ENCODE results near the gene CYP2J2.

Gene CYP2J2

GRCh38 chr1:59947047-59947938, 20.7 kb upstream of the CYP2J2 start:
- H3K79me1 ChIP-seq (ENCODE audit: low read length) = no peaks in the 10 kb centered on the region
- no peak overlapping the region for H2BK15ac ChIP-seq (replicated peaks; ENCODE audit: low read depth)
- peak; percentile 72 for DNase-seq
- H4K5ac ChIP-seq (ENCODE audit: low read length) = no peak overlapping the region
- H3K18ac ChIP-seq (ENCODE audit: low read length) = no peak overlapping the region
- H3K27me3 ChIP-seq (ENCODE audit: insufficient read depth, low read length, poor library complexity) = no peaks in the 10 kb centered on the region
- no peak overlapping the region for H3K4me2 ChIP-seq (ENCODE audit: low read length)
- H3K27ac ChIP-seq (ENCODE audit: low read depth, low read length) = no peak overlapping the region
- H2BK120ac ChIP-seq (ENCODE audit: low read depth, low read length) = no peak overlapping the region
- H3K56ac ChIP-seq (ENCODE audit: low read length) = no peak overlapping the region
- H2BK5ac ChIP-seq (ENCODE audit: low read length) = no peak overlapping the region
- H2AK5ac ChIP-seq (ENCODE audit: low read length) = no peak overlapping the region
- no peaks in the 10 kb centered on the region for H3K4me1 ChIP-seq (ENCODE audit: control insufficient read depth, low read depth, low read length)
- no peak overlapping the region for H3K9ac ChIP-seq (ENCODE audit: low read length)
- no CpG with 5 or more reads among the region's 6 CpGs for WGBS (ENCODE audit: extremely low coverage, insufficient coverage, low lambda C conversion rate)
- no peak overlapping the region for H4K8ac ChIP-seq (ENCODE audit: low read depth, low read length)
- H3K4me3 ChIP-seq (ENCODE audit: low read length) = no peak overlapping the region
- H3K79me2 ChIP-seq (ENCODE audit: control insufficient read depth, insufficient read depth, low read length) = no peaks in the 10 kb centered on the region
- no peaks in the 10 kb centered on the region for H3K36me3 ChIP-seq (ENCODE audit: control insufficient read depth, insufficient read depth, low read length)
- H3K4ac ChIP-seq (ENCODE audit: low read depth, low read length) = no peak overlapping the region
- no peak overlapping the region for H3K23ac ChIP-seq (ENCODE audit: low read length)

GRCh38 chr1:59945790-59946189, 19.2 kb upstream of the CYP2J2 start:
- Histone ChIP-seq H2BK15ac (replicated peaks; ENCODE audit: low read depth) (no peak overlapping the region), H3K27ac (ENCODE audit: low read depth, low read length) (no peak overlapping the region), H3K36me3 (ENCODE audit: control insufficient read depth, insufficient read depth, low read length) (no peaks in the 10 kb centered on the region), H4K5ac (ENCODE audit: low read length) (no peak overlapping the region), H3K56ac (ENCODE audit: low read length) (no peak overlapping the region), H2BK120ac (ENCODE audit: low read depth, low read length) (no peak overlapping the region), H3K9ac (ENCODE audit: low read length) (no peak overlapping the region), H3K4me2 (ENCODE audit: low read length) (no peak overlapping the region), H3K4me1 (ENCODE audit: control insufficient read depth, low read depth, low read length) (no peaks in the 10 kb centered on the region), H3K79me2 (ENCODE audit: control insufficient read depth, insufficient read depth, low read length) (no peaks in the 10 kb centered on the region), H4K8ac (ENCODE audit: low read depth, low read length) (no peak overlapping the region), H3K23ac (ENCODE audit: low read length) (no peak overlapping the region), H2BK5ac (ENCODE audit: low read length) (no peak overlapping the region), H2AK5ac (ENCODE audit: low read length) (no peak overlapping the region), H3K27me3 (ENCODE audit: insufficient read depth, low read length, poor library complexity) (no peaks in the 10 kb centered on the region), H3K79me1 (ENCODE audit: low read length) (no peaks in the 10 kb centered on the region), H3K4me3 (ENCODE audit: low read length) (no peak overlapping the region), H3K4ac (ENCODE audit: low read depth, low read length) (no peak overlapping the region), H3K18ac (ENCODE audit: low read length) (no peak overlapping the region)
- no CpG with 5 or more reads among the region's 1 CpG for WGBS (ENCODE audit: extremely low coverage, insufficient coverage, low lambda C conversion rate)
- DNase-seq = no peak

- no peaks in the 10 kb centered on the region for H3K27me3 ChIP-seq (ENCODE audit: insufficient read depth, low read length, poor library complexity)
- no peak overlapping the region for H2BK15ac ChIP-seq (replicated peaks; ENCODE audit: low read depth)
- H3K36me3 ChIP-seq (ENCODE audit: control insufficient read depth, insufficient read depth, low read length) = no peaks in the 10 kb centered on the region
- no peak overlapping the region for H3K56ac ChIP-seq (ENCODE audit: low read length)
- H3K79me1 ChIP-seq (ENCODE audit: low read length) = no peaks in the 10 kb centered on the region
- H2AK5ac ChIP-seq (ENCODE audit: low read length) = no peak overlapping the region
- H4K8ac ChIP-seq (ENCODE audit: low read depth, low read length) = no peak overlapping the region
- H2BK120ac ChIP-seq (ENCODE audit: low read depth, low read length) = no peak overlapping the region
- no peak overlapping the region for H3K4me3 ChIP-seq (ENCODE audit: low read length)
- no CpG with 5 or more reads among the region's 4 CpGs for WGBS (ENCODE audit: extremely low coverage, insufficient coverage, low lambda C conversion rate)
- no peak overlapping the region for H3K4ac ChIP-seq (ENCODE audit: low read depth, low read length)
- H3K23ac ChIP-seq (ENCODE audit: low read length) = no peak overlapping the region
- H3K27ac ChIP-seq (ENCODE audit: low read depth, low read length) = no peak overlapping the region
- no peak for DNase-seq
- no peak overlapping the region for H3K18ac ChIP-seq (ENCODE audit: low read length)
- H3K4me2 ChIP-seq (ENCODE audit: low read length) = no peak overlapping the region
- no peaks in the 10 kb centered on the region for H3K4me1 ChIP-seq (ENCODE audit: control insufficient read depth, low read depth, low read length)
- no peak overlapping the region for H3K9ac ChIP-seq (ENCODE audit: low read length)
- H4K5ac ChIP-seq (ENCODE audit: low read length) = no peak overlapping the region
- no peak overlapping the region for H2BK5ac ChIP-seq (ENCODE audit: low read length)
- no peaks in the 10 kb centered on the region for H3K79me2 ChIP-seq (ENCODE audit: control insufficient read depth, insufficient read depth, low read length)
Observed at GRCh38 chr1:59939393-59939792, 12.8 kb upstream of the CYP2J2 start.

GRCh38 chr1:59937636-59938210, 11.2 kb upstream of the CYP2J2 start:
- DNase-seq = no peak
- Histone ChIP-seq H3K18ac (ENCODE audit: low read length) (no peak overlapping the region), H2BK120ac (ENCODE audit: low read depth, low read length) (no peak overlapping the region), H4K8ac (ENCODE audit: low read depth, low read length) (no peak overlapping the region), H3K4ac (ENCODE audit: low read depth, low read length) (no peak overlapping the region), H3K4me3 (ENCODE audit: low read length) (no peak overlapping the region), H3K9ac (ENCODE audit: low read length) (no peak overlapping the region), H3K4me2 (ENCODE audit: low read length) (no peak overlapping the region), H4K5ac (ENCODE audit: low read length) (no peak overlapping the region), H3K56ac (ENCODE audit: low read length) (no peak overlapping the region), H3K23ac (ENCODE audit: low read length) (no peak overlapping the region), H3K4me1 (ENCODE audit: control insufficient read depth, low read depth, low read length) (no peaks in the 10 kb centered on the region), H2AK5ac (ENCODE audit: low read length) (no peak overlapping the region), H3K79me1 (ENCODE audit: low read length) (no peaks in the 10 kb centered on the region), H3K36me3 (ENCODE audit: control insufficient read depth, insufficient read depth, low read length) (no peaks in the 10 kb centered on the region), H3K27ac (ENCODE audit: low read depth, low read length) (no peak overlapping the region), H3K79me2 (ENCODE audit: control insufficient read depth, insufficient read depth, low read length) (no peaks in the 10 kb centered on the region), H3K27me3 (ENCODE audit: insufficient read depth, low read length, poor library complexity) (no peaks in the 10 kb centered on the region), H2BK15ac (replicated peaks; ENCODE audit: low read depth) (no peak overlapping the region), H2BK5ac (ENCODE audit: low read length) (no peak overlapping the region)
- WGBS (ENCODE audit: extremely low coverage, insufficient coverage, low lambda C conversion rate) = no CpG with 5 or more reads among the region's 3 CpGs

- Histone ChIP-seq H3K9ac (ENCODE audit: low read length) (no peak overlapping the region), H3K23ac (ENCODE audit: low read length) (no peak overlapping the region), H2BK5ac (ENCODE audit: low read length) (no peak overlapping the region), H3K79me2 (ENCODE audit: control insufficient read depth, insufficient read depth, low read length) (no peaks in the 10 kb centered on the region), H3K4me1 (ENCODE audit: control insufficient read depth, low read depth, low read length) (no peaks in the 10 kb centered on the region), H4K5ac (ENCODE audit: low read length) (no peak overlapping the region), H2BK15ac (replicated peaks; ENCODE audit: low read depth) (no peak overlapping the region), H3K4me3 (ENCODE audit: low read length) (no peak overlapping the region), H3K79me1 (ENCODE audit: low read length) (no peaks in the 10 kb centered on the region), H3K36me3 (ENCODE audit: control insufficient read depth, insufficient read depth, low read length) (no peaks in the 10 kb centered on the region), H3K27ac (ENCODE audit: low read depth, low read length) (no peak overlapping the region), H3K56ac (ENCODE audit: low read length) (no peak overlapping the region), H3K4ac (ENCODE audit: low read depth, low read length) (no peak overlapping the region), H3K27me3 (ENCODE audit: insufficient read depth, low read length, poor library complexity) (no peaks in the 10 kb centered on the region), H3K18ac (ENCODE audit: low read length) (no peak overlapping the region), H2AK5ac (ENCODE audit: low read length) (no peak overlapping the region), H2BK120ac (ENCODE audit: low read depth, low read length) (no peak overlapping the region), H4K8ac (ENCODE audit: low read depth, low read length) (no peak overlapping the region), H3K4me2 (ENCODE audit: low read length) (no peak overlapping the region)
- no CpG with 5 or more reads among the region's 5 CpGs for WGBS (ENCODE audit: extremely low coverage, insufficient coverage, low lambda C conversion rate)
- no peak for DNase-seq
Observed at GRCh38 chr1:59936358-59936821, 9.8 kb upstream of the CYP2J2 start.

Data from mesendoderm (in vitro differentiated cells).